Measurements from ENCODE around the gene PCBD2.

PCBD2 gene

DNA sequence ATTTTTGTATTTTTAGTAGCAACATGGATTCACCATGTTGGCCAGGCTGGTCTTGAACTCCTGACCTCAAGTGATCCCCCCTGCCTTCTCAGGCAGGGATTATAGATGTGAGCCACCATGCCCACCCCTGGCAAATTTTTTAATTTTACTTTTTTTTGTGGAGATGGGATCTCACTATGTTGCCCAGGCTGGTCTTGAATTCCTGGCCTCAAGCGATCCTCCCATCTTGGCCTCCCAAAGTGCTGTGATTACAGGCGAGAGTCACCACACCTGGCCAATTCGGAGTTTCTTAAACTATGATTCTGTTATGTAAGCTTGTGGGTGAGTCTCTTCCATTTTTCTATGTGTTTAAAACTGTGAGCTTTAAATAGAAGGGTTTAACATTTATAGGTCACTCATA lies 27.6 kb downstream of the PCBD2 start:
- H3K27me3 ChIP-seq (ENCODE audit: insufficient read depth, low read length), result no peaks in the 10 kb centered on the region
- no peak overlapping the region for H3K27ac ChIP-seq (ENCODE audit: low read depth, low read length, poor library complexity, severe bottlenecking)
- no peaks in the 10 kb centered on the region for H3K9me2 ChIP-seq (ENCODE audit: low read depth, low read length)
- H3K4me1 ChIP-seq (ENCODE audit: insufficient read depth, low read length, severe bottlenecking), result peaks cover 8% of the 10 kb centered on the region
- H3K4me3 ChIP-seq (ENCODE audit: low read depth, low read length, poor library complexity, severe bottlenecking), result no peak overlapping the region
- H3K36me3 ChIP-seq (ENCODE audit: insufficient read depth, low read length), result peaks cover 50% of the 10 kb centered on the region
- no peaks in the 10 kb centered on the region for H4K20me1 ChIP-seq (ENCODE audit: insufficient read depth, low read length)
- no peak overlapping the region for H2AFZ ChIP-seq (ENCODE audit: low read length)
- TF ChIP-seq EZH2 (IDR thresholded peaks at IDR 0.05; ENCODE audit: borderline replicate concordance, low read length), result no peak
- TF ChIP-seq, protein P1, sequence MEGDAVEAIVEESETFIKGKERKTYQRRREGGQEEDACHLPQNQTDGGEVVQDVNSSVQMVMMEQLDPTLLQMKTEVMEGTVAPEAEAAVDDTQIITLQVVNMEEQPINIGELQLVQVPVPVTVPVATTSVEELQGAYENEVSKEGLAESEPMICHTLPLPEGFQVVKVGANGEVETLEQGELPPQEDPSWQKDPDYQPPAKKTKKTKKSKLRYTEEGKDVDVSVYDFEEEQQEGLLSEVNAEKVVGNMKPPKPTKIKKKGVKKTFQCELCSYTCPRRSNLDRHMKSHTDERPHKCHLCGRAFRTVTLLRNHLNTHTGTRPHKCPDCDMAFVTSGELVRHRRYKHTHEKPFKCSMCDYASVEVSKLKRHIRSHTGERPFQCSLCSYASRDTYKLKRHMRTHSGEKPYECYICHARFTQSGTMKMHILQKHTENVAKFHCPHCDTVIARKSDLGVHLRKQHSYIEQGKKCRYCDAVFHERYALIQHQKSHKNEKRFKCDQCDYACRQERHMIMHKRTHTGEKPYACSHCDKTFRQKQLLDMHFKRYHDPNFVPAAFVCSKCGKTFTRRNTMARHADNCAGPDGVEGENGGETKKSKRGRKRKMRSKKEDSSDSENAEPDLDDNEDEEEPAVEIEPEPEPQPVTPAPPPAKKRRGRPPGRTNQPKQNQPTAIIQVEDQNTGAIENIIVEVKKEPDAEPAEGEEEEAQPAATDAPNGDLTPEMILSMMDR (IDR thresholded peaks at IDR 0.05; ENCODE audit: low read length), result no peak
- H3F3A ChIP-seq (ENCODE audit: insufficient read depth, low read length), result no peaks in the 10 kb centered on the region
- H3K9ac ChIP-seq (ENCODE audit: low read length), result no peak overlapping the region
- H3K9me3 ChIP-seq (ENCODE audit: low read length), result no peaks in the 10 kb centered on the region
- no peak overlapping the region for H3K4me2 ChIP-seq (ENCODE audit: low read length)
- H3K79me2 ChIP-seq (ENCODE audit: insufficient read depth, low read length), result no peaks in the 10 kb centered on the region

DNA sequence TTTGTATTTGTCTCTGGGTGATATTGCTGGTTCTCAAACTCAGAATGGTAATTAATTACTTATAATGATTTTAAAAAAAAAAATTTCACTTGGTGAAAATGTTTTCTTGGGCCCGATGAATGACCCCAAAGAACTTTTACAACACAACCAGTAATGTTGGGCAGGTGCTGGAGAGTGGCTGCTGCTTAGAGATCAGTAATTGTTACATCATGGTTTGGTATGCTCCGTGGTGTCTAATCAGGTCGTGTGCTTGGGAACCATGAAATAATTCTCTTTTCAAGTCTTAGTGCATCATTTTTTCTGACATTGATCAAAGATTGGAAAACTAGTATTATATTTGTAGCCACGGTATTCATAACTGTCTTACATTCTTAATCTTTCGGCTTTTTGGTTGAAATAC lies 29.3 kb downstream of the PCBD2 start:
- Histone ChIP-seq H3K4me2 (ENCODE audit: low read length) (no peak overlapping the region), H3K4me3 (ENCODE audit: low read depth, low read length, poor library complexity, severe bottlenecking) (no peak overlapping the region), H4K20me1 (ENCODE audit: insufficient read depth, low read length) (no peaks in the 10 kb centered on the region), H3K9ac (ENCODE audit: low read length) (no peak overlapping the region), H2AFZ (ENCODE audit: low read length) (no peak overlapping the region), H3K4me1 (ENCODE audit: insufficient read depth, low read length, severe bottlenecking) (peaks cover 8% of the 10 kb centered on the region), H3K36me3 (ENCODE audit: insufficient read depth, low read length) (peaks cover 56% of the 10 kb centered on the region), H3K9me3 (ENCODE audit: low read length) (no peaks in the 10 kb centered on the region), H3K79me2 (ENCODE audit: insufficient read depth, low read length) (no peaks in the 10 kb centered on the region), H3K27me3 (ENCODE audit: insufficient read depth, low read length) (no peaks in the 10 kb centered on the region), H3F3A (ENCODE audit: insufficient read depth, low read length) (no peaks in the 10 kb centered on the region), H3K27ac (ENCODE audit: low read depth, low read length, poor library complexity, severe bottlenecking) (no peak overlapping the region), H3K9me2 (ENCODE audit: low read depth, low read length) (no peaks in the 10 kb centered on the region)
- TF ChIP-seq, protein P1 (IDR thresholded peaks at IDR 0.05; ENCODE audit: low read length), result no peak
- TF ChIP-seq EZH2 (IDR thresholded peaks at IDR 0.05; ENCODE audit: borderline replicate concordance, low read length), result no peak

DNA sequence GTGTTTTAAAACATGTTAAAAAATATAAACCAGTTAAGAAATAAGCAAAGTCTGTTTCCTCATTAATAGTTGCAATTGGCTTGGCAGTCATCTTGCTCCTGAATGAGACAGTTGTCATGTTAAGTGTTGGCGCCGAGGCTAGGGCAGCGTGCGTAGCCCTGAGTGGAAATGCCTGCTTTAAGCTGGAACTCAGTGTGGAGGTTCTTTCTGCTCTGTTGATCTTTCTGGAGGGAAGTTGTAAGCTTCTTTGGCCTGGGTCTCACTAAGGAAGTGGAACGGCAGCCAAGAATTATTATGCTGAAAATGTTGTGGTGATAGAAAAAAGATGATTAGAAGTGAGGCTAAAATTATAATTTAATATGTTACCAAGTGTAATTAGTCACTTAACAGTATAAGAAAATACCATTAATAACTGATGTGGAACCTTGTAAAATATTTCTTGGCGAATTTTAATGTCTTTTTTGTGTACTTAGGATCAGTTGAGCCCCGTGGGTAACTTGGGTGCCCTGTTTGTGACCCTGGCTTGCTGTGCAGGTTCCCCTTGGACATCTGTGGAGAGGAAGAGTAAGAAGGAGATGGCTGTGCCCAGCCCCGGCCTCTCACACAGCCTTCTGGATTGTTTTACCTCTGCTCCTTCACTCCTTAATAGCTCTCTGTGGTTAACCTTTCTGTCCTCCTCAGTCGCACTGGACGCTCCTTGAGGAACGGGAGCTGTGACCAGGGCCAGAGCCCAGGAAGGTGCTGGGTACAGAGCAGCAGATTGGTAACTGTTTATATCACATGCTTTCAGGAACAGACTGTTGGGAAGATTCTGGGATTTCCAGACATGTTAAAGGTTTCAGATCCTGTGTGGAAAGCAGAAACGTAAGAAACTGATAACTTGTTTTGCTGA lies 31.0 kb downstream of the PCBD2 start:
- no peak overlapping the region for H2AFZ ChIP-seq (ENCODE audit: low read length)
- peaks cover 8% of the 10 kb centered on the region for H3K4me1 ChIP-seq (ENCODE audit: insufficient read depth, low read length, severe bottlenecking)
- no peak overlapping the region for H3K27ac ChIP-seq (ENCODE audit: low read depth, low read length, poor library complexity, severe bottlenecking)
- no peaks in the 10 kb centered on the region for H3F3A ChIP-seq (ENCODE audit: insufficient read depth, low read length)
- TF ChIP-seq, protein P1 (IDR thresholded peaks at IDR 0.05; ENCODE audit: low read length), result no peak
- no peak for TF ChIP-seq EZH2 (IDR thresholded peaks at IDR 0.05; ENCODE audit: borderline replicate concordance, low read length)
- no peaks in the 10 kb centered on the region for H3K79me2 ChIP-seq (ENCODE audit: insufficient read depth, low read length)
- peaks cover 46% of the 10 kb centered on the region for H3K36me3 ChIP-seq (ENCODE audit: insufficient read depth, low read length)
- no peaks in the 10 kb centered on the region for H3K27me3 ChIP-seq (ENCODE audit: insufficient read depth, low read length)
- no peak overlapping the region for H3K9ac ChIP-seq (ENCODE audit: low read length)
- H3K9me3 ChIP-seq (ENCODE audit: low read length), result no peaks in the 10 kb centered on the region
- H3K4me3 ChIP-seq (ENCODE audit: low read depth, low read length, poor library complexity, severe bottlenecking), result no peak overlapping the region
- no peaks in the 10 kb centered on the region for H3K9me2 ChIP-seq (ENCODE audit: low read depth, low read length)
- H4K20me1 ChIP-seq (ENCODE audit: insufficient read depth, low read length), result no peaks in the 10 kb centered on the region
- H3K4me2 ChIP-seq (ENCODE audit: low read length), result no peak overlapping the region
